Muscle of leg (tissue), 11 donors: ENCODE measurements around the gene RDH16. TPM values are rescaled to one million over a fixed set of nuclear protein-coding genes. Genes with fewer than 3 reads are reported as not detected.
A peak's percentile ranks its signal among the peaks of the same experiment; 100 is the strongest.
"Not testable (repeated sequence)": the region's sequence is repeated elsewhere in the genome, so short reads cannot be mapped to it uniquely, and the experiment has no call there.

Source experiments
- DNase-seq: peaks from one replicate; pipeline ENCODE4 v3.0.0; 2013
- H3K27ac ChIP-seq: one replicate; pipeline ENCODE4 v1.5.1; 2013; ENCODE audit warnings: mild to moderate bottlenecking, low read length, control low read depth
- H3K27me3 ChIP-seq: one replicate; pipeline ENCODE4 v1.6.1; 2013; ENCODE audit warnings: low read length; ENCODE audit not compliant: control insufficient read depth, insufficient read depth
- H3K36me3 ChIP-seq: one replicate; pipeline ENCODE4 v1.6.1; 2013; ENCODE audit warnings: low read length; ENCODE audit not compliant: control insufficient read depth, insufficient read depth
- H3K4me1 ChIP-seq: one replicate; pipeline ENCODE4 v1.6.1; 2013; ENCODE audit warnings: low read length; ENCODE audit not compliant: control insufficient read depth, insufficient read depth
- H3K4me3 ChIP-seq: one replicate; pipeline ENCODE4 v1.5.1; 2013; ENCODE audit warnings: low read length, control low read depth
- H3K9me3 ChIP-seq: replicated peaks from 2 replicates; pipeline ENCODE4 v1.6.1; 2013; ENCODE audit warnings: low read depth, low read length; ENCODE audit not compliant: control insufficient read depth
- WGBS: methylation state at CpG from one replicate; pipeline ENCODE4 v1.1.5; 2013; ENCODE audit warnings: missing lambda C conversion rate; ENCODE audit not compliant: insufficient coverage; 5-methylcytosine and 5-hydroxymethylcytosine counted together
- polyA plus RNA-seq, 8 donors: library from polyadenylated mRNA; unstranded; fragments of 120-200 nt; gene quantifications; one replicate each; pipeline versions ENCODE4 v1.2.1 to v1.2.3, GENCODE V29; 2013; ENCODE audit warnings: inconsistent platforms in 1 of 8, low replicate concordance in 1 of 8; ENCODE audit not compliant: insufficient read length in 8 of 8, insufficient read depth in 1 of 8
- total RNA-seq: library from RNA; stranded (reverse); fragments of 120-200 nt; gene quantifications from one replicate; pipeline ENCODE4 v1.2.4, GENCODE V29; 2013

RDH16 gene
- total and polyA plus RNA-seq, 9 donors, result 0.12 to 0.50 (median 0.27) TPM

GRCh38 chr12:56940942-56941298, 16.5 kb downstream of the RDH16 start:
- H3K4me1 ChIP-seq, H3K27ac ChIP-seq, DNase-seq, H3K36me3 ChIP-seq, H3K9me3 ChIP-seq, H3K27me3 ChIP-seq, H3K4me3 ChIP-seq: not testable (repeated sequence)
- no CpG with 5 or more reads among the region's 4 CpGs for WGBS

DNA sequence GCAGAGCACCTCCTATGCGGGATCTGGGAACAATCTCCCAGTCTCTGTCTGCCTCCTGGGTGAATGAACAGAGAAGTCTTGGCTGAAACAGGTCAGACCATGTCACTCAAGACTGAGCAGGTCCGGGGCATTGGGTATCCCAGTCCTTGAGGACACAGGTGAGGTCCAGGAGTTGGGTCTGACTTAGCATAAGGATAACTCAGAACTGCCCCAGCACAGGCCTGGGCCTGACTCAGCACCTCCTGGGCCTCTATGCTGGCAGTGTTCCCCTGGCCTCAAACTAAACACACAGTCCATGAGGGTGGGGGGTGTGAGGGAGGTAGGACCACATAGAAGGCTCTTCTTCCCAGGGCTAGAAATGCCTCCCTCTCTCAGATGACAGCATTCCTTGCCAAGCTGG, 21.7 kb downstream of the RDH16 start:
- Histone ChIP-seq H3K36me3 (no peaks in the 10 kb centered on the region), H3K27ac (no peak overlapping the region), H3K4me3 (no peak overlapping the region), H3K4me1 (peaks cover 6% of the 10 kb centered on the region), H3K9me3 (no peaks in the 10 kb centered on the region), H3K27me3 (no peaks in the 10 kb centered on the region)
- no peak for DNase-seq
- 89% methylated on average over 1 of the region's 2 CpGs for WGBS

DNA sequence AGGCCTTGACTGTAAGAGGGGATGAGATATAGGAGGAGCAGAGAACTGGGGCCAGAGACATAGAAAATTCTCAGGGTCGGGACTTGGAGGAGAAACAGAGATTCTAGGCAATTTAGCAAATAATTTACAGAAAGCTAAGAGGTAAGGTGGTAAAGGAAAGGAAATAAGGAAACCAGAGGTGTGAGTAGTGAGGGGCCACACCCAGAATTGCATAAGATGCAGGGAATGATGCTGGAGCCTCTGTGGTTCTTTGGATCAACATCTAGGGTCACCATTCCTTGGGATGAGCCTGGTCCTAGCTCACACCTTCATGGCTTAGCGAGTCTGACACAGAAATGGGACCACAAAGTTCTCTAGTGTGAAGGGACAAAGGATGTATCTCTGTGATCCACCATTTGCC, 22.3 kb downstream of the RDH16 start:
- DNase-seq, result no peak
- H3K4me3 ChIP-seq, result no peak overlapping the region
- no peaks in the 10 kb centered on the region for H3K9me3 ChIP-seq
- H3K27ac ChIP-seq, result no peak overlapping the region
- peaks cover 6% of the 10 kb centered on the region for H3K4me1 ChIP-seq
- WGBS, result 56% methylated on average over 2 of the region's 2 CpGs
- no peaks in the 10 kb centered on the region for H3K27me3 ChIP-seq
- H3K36me3 ChIP-seq, result no peaks in the 10 kb centered on the region

GRCh38 chr12:56933826-56934625, 23.4 kb downstream of the RDH16 start, which contains the start of gene SDR9C7:
Gene SDR9C7, minus strand, starts transcription at chr12:56934408. Its CDS starts 147 bp downstream, at chr12:56934261.
- Histone ChIP-seq H3K36me3 (no peaks in the 10 kb centered on the region), H3K27ac (no peak within 1 kb of the TSS), H3K27me3 (no peaks in the 10 kb centered on the region), H3K9me3 (no peaks in the 10 kb centered on the region), H3K4me1 (peaks cover 6% of the 10 kb centered on the region), H3K4me3 (no peak within 1 kb of the TSS)
- DNase-seq, result no peak
- 93% methylated on average over 9 of the region's 15 CpGs for WGBS

DNA sequence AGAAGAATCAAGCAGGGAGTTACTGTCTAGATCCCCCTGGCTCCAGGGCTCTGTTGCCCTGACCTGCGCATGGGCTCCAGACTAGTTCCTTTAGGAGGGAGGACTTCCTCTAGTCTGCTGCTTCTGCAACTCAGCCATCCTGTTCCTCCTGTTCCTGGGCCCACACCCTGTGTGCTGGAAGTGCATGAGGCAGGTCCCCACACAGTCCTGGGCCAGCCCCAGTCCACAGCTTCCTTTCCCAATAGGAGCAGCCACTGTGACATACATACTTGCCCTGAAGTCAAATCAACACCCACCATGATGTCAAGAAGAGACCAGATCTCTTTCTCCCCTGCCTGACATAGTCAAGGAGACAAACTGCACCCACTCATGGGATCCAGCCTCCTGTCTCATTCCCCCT, 24.5 kb downstream of the RDH16 start:
- DNase-seq, result peak; percentile 10
- H3K36me3 ChIP-seq, result no peaks in the 10 kb centered on the region
- H3K9me3 ChIP-seq, result no peaks in the 10 kb centered on the region
- no peak overlapping the region for H3K4me3 ChIP-seq
- WGBS, result no CpG with 5 or more reads among the region's 1 CpG
- no peak overlapping the region for H3K27ac ChIP-seq
- no peaks in the 10 kb centered on the region for H3K27me3 ChIP-seq
- peaks cover 6% of the 10 kb centered on the region for H3K4me1 ChIP-seq

GRCh38 chr12:56932146-56932545, 25.3 kb downstream of the RDH16 start:
- Histone ChIP-seq H3K9me3 (no peaks in the 10 kb centered on the region), H3K27me3 (no peaks in the 10 kb centered on the region), H3K4me3 (no peak overlapping the region), H3K4me1 (peaks cover 6% of the 10 kb centered on the region), H3K36me3 (no peaks in the 10 kb centered on the region), H3K27ac (no peak overlapping the region)
- DNase-seq, result no peak
- 48% methylated on average over 3 of the region's 5 CpGs for WGBS

GRCh38 chr12:56931474-56931978, 25.9 kb downstream of the RDH16 start:
- peak; percentile 89 for DNase-seq

GRCh38 chr12:56930241-56930640, 27.2 kb downstream of the RDH16 start:
- no peaks in the 10 kb centered on the region for H3K9me3 ChIP-seq
- no peak overlapping the region for H3K4me3 ChIP-seq
- peaks cover 6% of the 10 kb centered on the region for H3K4me1 ChIP-seq
- H3K36me3 ChIP-seq, result no peaks in the 10 kb centered on the region
- no peak overlapping the region for H3K27ac ChIP-seq
- no peaks in the 10 kb centered on the region for H3K27me3 ChIP-seq
- 86% methylated on average over 7 of the region's 8 CpGs for WGBS
- no peak for DNase-seq

More at GRCh38 chr12:56931474-56931978, 25.9 kb downstream of the RDH16 start:
- 21% methylated on average over 2 of the region's 2 CpGs for WGBS
- Histone ChIP-seq H3K27me3 (no peaks in the 10 kb centered on the region), H3K4me3 (no peak overlapping the region), H3K36me3 (no peaks in the 10 kb centered on the region), H3K4me1 (peaks cover 6% of the 10 kb centered on the region), H3K27ac (no peak overlapping the region), H3K9me3 (no peaks in the 10 kb centered on the region)

GRCh38 chr12:56929780-56930179, 27.6 kb downstream of the RDH16 start:
- H3K4me1 ChIP-seq, result peaks cover 6% of the 10 kb centered on the region
- no peak overlapping the region for H3K27ac ChIP-seq
- H3K4me3 ChIP-seq, result no peak overlapping the region
- no peaks in the 10 kb centered on the region for H3K27me3 ChIP-seq
- WGBS, result 83% methylated on average over 4 of the region's 4 CpGs
- no peaks in the 10 kb centered on the region for H3K9me3 ChIP-seq
- H3K36me3 ChIP-seq, result no peaks in the 10 kb centered on the region
- no peak for DNase-seq

DNA sequence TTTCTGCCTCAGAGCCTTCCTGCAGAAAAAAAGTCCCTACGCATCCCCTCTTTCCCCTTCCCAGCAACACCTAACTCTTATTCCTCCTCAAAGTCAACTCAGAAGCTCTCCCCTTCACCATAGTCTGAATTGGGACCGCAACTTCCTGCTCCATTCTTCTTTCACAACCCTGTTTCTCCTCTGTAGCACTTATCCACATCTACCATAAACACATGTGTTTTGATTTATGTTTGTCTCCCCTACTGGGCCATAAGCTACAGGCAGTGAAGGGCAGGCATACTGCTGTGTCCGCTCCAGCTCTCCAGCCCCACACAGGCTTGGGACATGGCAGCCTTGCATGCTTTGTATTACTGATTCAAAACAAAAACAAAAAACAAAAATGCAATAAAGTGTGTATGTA, 29.1 kb downstream of the RDH16 start:
- no peak overlapping the region for H3K27ac ChIP-seq
- H3K4me3 ChIP-seq, result no peak overlapping the region
- H3K4me1 ChIP-seq, result peaks cover 6% of the 10 kb centered on the region
- no peaks in the 10 kb centered on the region for H3K9me3 ChIP-seq
- DNase-seq, result no peak
- H3K27me3 ChIP-seq, result no peaks in the 10 kb centered on the region
- no peaks in the 10 kb centered on the region for H3K36me3 ChIP-seq
- 29% methylated on average over 1 of the region's 3 CpGs for WGBS
